ENCODE results near the gene RDM1.

GRCh38 chr17:35889241-35889640 lies 41.3 kb downstream of the RDM1 start:
- TF ChIP-seq CTCF (conservative IDR thresholded peaks at IDR 0.05 in 1 of 2, IDR thresholded peaks at IDR 0.05 in 1 of 2; ENCODE audit: low read depth in 1 of 2, low read length in 2 of 2) (no peak), EZH2 (IDR thresholded peaks at IDR 0.05; ENCODE audit: low read length, missing control alignments) (no peak)

Measured in fibroblast of lung (primary cell).